H4 (cell line): Measurements from ENCODE around the gene MUC7. TPM values are rescaled to one million over a fixed set of nuclear protein-coding genes. Genes with fewer than 3 reads are reported as not detected.

Experiments used
- total RNA-seq: library from RNA; depleted of rRNA; stranded (reverse); fragments of >200 nt; shearing (Covaris generic); gene quantifications from 2 replicates; pipeline ENCODE4 v1.2.3, GENCODE V29; 2014; rRNA removed

Gene MUC7
- total RNA-seq, 1 experiment from 2014 or later, result not detected

Other genes starting within 250 kb of the MUC7 start
- 0.45 and 3.6 TPM in 2 replicates for gene FDCSP, start 246.1 kb upstream of the MUC7 start, total RNA-seq
- gene CSN3, start 229.6 kb upstream of the MUC7 start, total RNA-seq, result not detected in 2 replicates
- not detected in 2 replicates for gene CABS1, start 137.2 kb upstream of the MUC7 start, total RNA-seq
- not detected in 2 replicates for gene SMR3A, start 111.4 kb upstream of the MUC7 start, total RNA-seq
- not detected in 2 replicates for gene SMR3B, start 89.1 kb upstream of the MUC7 start, total RNA-seq
- gene OPRPN, start 74.3 kb upstream of the MUC7 start, total RNA-seq, result not detected in 2 replicates
- gene AMTN, start 46.4 kb downstream of the MUC7 start, total RNA-seq, result 142 and 146 TPM in 2 replicates
- gene AMBN, start 120.1 kb downstream of the MUC7 start, total RNA-seq, result 0.19 TPM in 1 of 2 replicates, not detected in the other
- gene ENAM, start 156.5 kb downstream of the MUC7 start, total RNA-seq, result not detected in 2 replicates
- 1.3 TPM in 1 of 2 replicates, not detected in the other for gene JCHAIN, start 194.3 kb downstream of the MUC7 start, total RNA-seq
- 19.7 and 23.6 TPM in 2 replicates for gene UTP3, start 216.3 kb downstream of the MUC7 start, total RNA-seq
- 12.0 and 15.5 TPM in 2 replicates for gene RUFY3, start 249.8 kb downstream of the MUC7 start, total RNA-seq